ENCODE results near the gene DLK1.

GRCh38 chr14:100747736-100748135 is 21.0 kb downstream of the DLK1 start:
- TF ChIP-seq POLR2A (IDR thresholded peaks at IDR 0.05): no peak
- no peak for TF ChIP-seq CTCF (IDR thresholded peaks at IDR 0.05)
